NCI-H82 treated with DMSO at 0.1 percent for 48 hours (cell line): ENCODE results near the gene RAMACL.

Source experiments
- DNase-seq: peaks from one replicate; lab custom pipeline; 2025; ENCODE audit not compliant: unreplicated experiment; lab: John Stamatoyannopoulos, UW

The RAMACL gene

DNA sequence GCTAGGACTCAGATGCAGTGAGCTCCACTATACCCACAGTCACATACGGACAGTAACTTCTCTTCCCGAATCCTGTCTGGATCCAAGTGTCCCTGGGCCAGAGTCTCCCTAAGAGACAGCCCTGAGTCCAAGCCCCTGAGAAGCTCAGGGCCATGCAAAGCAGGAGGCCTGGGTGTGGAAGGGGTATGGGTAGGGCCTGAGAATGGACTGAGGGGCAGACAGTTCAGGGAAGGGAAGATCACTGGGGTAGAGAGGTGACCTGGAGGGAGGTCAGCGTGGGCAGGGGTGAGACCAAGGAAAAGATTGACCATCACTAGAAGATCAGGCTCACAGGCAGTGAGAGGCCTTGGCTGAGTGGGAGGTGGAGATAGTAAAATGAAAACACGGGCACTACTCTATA, 31.8 kb upstream of the RAMACL start:
- DNase-seq, result no peak

DNA sequence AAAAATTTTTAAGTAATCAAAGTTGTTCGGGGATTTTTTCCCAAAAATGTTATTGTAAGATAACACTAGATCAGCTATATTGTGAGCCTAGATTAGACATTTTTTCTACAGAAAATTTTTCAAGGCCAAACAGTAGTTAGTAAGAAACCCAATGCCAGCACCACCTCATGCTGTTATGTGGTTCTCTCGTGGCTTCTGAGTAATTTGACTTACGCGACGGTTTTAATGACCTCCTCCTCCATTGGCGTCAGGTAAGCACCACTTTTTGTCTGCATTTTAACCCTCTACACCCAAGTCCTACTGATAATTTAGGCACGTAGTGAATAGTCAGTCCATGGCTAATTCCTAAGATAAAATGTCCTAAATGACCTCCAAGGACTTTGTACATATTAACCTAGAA, 30.9 kb upstream of the RAMACL start:
- DNase-seq, result no peak

DNA sequence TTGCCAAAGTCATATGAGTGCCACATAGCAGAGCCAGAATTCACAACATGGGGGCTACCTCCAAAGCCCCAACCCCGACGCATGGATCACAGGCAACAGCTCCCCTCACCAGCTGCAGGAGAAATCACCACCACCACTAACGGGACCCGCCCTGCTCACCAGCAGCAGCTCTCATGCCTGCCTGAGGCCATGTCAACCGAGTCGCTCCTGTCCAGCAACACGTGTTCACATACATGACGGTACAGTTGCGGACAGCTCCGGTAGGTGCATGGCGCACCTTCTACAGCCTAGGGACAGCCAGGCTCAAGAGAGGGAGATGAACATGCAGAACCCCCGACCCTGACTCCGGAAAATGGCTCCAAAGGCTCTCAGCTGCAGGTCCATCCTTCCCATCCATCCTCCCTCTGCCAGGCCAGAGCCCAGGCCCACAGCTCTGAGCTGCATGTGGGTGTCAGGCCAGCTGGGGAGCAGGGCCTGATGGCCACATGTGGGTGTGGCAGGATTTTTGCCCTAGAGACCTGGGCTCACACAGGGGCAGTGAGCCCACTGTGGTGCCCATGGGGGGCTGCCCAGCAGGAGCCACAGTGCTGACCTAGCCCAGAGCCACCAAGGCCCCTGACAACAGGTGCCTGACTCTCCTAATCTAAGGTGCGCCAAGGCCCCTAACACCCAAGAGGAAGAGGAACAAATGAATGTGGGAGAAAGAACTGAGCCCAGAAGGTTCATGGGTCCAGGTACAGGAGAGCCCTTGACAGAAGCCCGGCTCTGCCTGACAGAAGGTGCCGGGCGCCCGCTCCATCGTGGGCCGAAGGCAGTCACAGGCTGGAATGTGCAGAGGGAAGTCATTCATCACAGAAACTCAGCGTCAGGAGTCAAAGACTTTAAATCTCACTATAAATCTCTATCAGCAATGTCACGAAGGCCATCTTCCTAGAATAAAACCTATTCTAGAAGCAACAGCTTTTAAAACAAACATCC, 30.1 kb upstream of the RAMACL start:
- DNase-seq, result no peak

DNA sequence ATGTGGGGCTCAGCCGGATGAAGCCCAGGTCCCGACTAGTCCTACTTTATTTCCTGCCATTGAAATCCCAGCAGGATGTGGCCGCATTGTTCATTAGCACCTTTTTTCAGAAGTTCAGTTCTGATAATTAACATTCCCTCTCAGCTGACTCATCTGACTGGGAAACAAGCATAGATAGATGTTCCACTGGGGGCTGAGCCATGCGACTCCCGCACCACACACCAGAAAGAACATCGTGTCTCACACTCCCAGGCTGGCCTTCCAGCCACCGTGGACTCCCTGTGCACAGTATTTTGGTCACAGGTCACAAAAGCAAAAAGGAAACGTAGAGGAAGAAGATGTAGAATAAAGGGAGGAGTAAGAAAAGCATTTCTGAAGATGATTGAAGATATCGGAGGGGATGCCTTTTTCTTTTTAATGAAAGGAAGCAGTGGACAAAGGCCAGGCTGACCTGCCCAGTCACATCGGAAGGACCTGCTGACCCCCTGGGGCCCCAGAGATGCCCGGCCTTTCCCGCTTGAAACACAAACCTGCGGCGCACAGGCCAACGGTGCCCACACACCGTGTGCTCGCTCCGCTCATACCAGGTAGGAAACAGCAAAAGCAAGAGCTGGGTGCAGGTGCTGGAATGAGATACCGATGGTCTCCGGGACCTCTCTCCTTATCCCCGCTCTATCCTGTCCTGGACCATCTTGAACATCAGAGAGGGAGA, 28.7 kb upstream of the RAMACL start:
- DNase-seq, result no peak

DNA sequence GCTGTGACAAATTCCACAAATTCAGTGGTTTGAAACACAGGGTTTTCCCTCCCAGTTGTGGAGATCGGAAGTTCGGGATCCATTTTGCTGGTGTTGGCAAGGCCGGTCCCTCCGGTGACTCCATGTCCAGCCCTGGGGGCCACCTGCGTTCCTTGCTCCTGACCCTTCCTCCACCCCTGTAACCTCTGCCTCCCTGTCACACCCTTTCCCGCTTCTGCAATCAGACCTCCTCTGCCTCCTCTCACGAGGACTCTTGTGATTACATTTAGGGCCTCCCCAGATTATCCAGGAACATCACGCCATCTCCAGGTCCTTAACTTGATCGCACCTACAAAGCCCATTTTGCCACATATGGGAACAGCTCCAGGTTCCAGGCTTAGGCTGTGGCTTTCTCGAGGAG, 28.1 kb upstream of the RAMACL start:
- DNase-seq, result no peak

DNA sequence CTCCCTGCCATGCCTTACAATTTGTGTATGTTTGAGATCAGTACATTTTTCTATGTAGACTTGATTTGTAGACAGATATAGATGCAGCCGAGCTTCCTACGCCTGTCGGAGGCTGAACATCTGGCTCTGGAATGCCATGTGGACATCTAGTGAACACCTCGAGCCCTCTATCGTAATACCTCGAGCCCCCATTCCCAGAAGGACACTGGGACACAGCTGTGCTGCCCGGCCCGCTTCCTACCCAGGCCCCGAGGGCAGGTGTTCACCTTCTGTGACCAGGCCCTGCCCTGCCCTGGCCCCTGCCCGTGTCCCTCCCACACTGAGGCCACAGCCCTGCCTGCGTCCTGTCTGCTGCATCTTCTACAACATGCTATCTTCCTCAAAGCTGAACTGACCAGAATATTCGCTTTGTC, 27.7 kb upstream of the RAMACL start:
- no peak for DNase-seq

DNA sequence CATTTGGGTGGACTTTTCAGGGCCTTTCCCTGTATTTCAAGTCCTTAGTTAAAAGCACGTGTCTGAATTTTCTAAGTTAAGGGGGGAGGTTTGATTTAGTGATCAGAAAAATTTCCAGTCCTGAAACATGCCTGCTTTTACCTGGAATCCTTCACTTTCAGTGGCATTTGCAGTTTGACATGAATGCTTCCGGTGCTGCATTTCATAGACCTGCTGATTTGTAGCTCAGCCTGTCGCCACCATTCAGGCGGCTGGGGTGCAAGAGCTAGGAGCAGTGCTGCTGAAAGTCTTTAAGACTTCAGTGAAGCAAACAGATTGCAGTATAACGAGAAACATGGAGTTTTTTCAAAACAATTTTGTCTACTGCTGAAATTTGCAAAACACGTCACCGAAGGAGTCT, 26.5 kb upstream of the RAMACL start:
- no peak for DNase-seq

DNA sequence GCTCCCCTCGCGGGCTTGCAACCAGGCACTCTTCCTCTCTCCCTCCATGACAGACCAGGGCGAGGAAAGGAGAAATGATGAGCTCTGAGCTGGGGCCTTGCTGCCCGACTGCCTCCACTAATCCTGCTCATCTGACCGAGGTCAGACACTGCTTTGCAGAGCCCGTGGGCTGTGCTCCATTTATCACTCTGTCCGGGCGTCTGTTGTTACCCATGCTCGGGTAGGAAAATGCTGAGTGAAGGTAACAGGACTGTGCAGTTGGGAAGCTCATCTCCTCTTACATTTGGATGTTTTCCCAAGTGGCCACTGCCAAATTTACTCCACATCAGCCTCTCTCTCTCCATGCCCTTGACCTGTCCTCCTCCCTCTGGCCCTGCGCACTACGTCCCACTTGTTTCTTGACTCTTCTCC, 26.0 kb upstream of the RAMACL start:
- DNase-seq, result no peak

DNA sequence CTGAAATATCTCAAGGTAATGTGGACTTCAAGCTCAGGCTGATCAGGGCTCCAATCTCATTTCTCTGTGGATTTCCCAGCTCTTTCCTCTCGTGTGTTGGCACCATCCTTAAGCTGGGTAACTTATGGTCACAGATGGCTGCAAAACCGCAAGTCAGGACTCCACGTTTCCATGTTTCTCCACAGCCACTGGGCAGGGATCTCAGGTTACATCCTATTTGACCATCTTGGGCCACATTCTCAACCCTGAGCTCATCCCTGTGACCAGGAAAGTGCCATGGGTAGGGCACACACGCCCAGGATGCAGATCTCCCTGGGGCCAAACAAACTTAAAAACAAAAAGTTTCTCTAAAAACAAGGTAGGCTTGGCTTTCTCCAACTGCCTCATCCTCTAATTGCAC, 25.2 kb upstream of the RAMACL start:
- DNase-seq, result no peak

DNA sequence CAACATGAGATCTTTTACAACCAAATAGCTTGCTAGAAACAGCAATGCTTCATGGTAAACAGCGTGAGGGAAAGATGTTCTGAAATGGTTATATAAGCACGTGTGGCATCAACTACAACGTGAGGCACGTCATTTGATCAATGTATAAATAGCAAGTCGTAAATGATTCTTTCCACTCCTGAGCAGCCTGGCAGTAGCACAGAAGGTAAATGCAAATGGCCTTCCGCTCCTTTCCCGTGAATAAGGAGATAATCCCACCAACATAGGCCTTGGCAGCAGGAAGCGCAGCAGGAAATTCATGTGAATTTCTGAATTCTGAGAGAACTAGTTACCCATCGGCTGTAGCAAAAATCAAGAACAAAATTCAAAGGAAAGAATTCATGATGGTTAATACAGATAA, 23.6 kb upstream of the RAMACL start:
- DNase-seq, result no peak

DNA sequence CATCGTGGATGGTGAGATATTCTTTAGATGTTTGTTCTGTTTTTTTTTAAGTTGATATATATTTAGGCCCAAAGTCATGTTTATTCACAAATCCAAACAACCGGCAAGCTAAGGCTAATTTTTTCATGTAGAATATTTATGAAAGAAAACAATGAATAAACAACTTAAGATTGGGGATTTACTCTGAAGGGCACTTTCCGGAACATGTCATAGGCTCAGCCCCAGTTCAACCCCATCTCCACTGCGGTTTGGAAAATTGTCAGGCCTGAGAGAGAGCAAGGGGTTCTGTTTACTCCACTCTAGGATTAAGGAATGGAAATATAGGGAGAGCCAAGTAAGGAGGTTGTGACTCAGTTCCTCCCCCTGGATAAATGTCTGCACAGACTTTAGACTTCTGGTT, 22.3 kb upstream of the RAMACL start:
- no peak for DNase-seq

DNA sequence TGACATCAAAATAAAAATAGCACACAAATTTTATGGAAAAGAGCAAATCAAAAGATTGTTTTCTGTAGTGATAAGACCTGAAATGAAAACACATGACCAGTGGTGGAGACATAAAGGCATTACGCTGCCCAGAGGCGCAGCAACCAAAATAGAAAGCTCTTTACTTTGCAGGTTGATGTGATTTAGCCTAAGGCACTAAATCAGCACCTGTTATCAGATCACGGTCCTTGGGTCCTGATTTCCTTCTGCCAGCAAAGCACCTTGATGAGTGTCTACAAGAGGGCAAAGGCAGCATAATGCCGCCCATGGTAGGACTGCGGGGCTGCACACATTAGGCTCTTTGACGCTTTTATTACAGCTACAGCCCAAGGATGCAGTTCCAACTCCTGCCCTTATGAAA, 19.3 kb upstream of the RAMACL start:
- no peak for DNase-seq

DNA sequence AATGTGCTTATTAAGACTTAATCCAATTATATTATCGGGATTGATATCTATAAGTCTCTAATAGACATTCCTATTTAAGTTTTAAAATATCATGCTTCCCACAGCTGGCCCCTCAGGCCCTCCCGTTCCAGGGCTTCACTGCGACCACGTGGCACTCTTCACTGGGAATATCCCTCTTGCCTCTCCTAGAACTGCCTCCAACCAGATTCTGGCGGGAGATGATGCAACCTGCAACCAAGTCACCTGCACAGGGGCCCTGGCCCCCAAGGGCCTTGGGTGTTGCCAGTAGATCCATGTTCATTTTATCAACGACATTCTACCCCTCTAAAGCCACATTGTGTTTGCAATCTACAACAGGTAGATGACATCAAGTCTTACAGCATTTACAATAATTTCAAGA, 18.4 kb upstream of the RAMACL start:
- DNase-seq, result no peak

DNA sequence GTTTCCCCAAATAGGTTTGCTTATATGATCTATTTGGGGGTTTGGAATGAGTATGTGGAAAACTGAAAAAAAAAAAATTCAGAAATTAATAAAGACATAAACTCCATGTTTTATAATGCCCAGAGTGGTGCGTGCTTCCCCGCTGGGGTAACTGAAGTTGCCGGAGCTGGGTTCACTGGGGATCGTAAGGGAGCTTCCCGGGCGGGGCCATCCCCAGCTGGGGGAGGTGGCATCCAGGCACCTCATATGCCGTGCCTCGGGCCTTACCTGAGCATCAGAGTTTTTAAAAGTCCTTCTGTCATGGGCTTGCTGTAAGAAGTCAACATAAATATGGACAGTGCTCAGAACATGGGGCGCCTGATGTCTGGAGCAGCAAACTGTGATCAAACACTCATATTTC, 17.9 kb upstream of the RAMACL start:
- no peak for DNase-seq

DNA sequence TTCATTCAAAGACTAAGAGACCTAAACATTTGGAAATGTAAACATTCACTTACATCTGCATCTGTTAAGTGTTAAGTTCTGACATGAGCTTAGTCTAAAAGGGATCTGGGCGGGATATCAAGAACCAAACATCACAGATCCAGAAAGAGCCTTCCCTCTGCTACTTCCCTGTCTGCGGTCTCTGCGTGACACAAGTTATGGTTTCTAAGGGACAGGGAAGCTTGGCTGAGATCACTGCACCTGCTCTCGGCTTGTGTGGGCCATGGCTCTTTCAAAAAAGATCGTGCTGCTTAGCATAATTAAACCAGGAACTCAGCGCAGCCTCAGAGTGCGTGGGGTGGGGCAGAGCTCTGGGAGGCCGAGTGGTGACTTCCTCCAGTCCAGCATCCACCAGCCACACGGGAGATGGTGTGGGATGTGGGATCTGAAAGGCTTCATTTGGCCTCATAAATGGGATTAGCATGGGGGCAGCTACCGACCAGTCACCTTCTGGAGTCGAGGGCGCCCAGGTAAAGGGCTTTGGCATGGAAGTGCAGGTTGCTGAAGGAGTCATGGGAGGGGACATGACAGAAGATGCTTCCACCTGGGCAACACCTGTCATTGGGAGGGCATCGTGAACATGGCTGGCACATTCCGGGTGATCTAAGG, 16.7 kb upstream of the RAMACL start:
- no peak for DNase-seq

DNA sequence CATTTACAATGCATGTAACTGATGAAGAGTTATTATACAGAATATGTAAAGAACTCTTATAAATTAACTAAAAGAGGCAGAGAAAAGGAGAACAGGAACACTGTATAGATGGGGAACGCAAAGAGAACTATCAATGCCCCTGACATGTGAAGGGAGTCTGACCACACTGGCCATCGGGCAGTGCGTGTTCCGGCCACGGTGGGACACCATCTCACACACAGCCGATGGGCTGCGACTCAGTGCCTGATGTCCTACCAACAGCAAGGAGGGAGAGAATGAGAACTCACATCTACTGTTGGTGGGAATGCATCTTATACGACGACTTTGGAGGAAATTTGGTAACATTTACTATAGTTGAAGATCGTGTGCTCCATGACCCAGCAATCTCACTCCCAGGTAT, 15.5 kb upstream of the RAMACL start:
- no peak for DNase-seq

DNA sequence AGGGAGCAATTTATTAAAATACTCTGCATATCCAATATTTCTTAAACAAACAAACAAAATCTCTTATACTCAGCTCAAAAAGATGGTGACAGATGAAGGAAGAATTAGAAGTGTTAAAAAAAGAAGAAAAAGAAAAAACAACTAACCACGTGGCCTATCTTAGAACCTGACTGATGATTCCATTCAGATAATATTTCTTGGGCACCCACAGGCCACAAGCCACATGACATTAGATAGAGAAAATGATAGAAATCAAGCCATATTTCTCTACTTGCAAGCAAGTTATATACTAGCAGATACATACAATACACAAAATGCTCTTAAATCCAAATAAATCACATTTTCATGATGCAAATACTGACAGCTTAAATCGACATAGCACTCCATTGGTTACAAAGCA, 14.5 kb upstream of the RAMACL start:
- no peak for DNase-seq

DNA sequence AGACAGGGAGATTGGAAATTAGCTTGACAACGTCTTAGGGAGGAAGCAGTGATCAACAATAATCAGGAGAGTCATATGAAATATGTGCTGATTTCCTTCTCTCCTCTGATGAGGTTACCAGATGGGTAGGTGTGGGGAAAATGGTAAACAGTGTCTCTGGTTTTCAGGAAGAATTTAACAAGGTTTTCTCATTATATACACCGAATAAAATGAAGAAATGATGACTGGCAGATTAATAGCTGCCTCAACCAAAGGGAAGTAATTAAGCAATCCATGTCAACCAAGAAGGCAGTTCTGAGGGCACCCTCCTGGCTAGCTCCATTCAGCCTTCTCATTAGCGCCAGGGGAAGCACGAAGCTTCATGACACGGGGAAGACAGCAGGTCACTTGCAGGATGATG, 12.7 kb upstream of the RAMACL start:
- no peak for DNase-seq

DNA sequence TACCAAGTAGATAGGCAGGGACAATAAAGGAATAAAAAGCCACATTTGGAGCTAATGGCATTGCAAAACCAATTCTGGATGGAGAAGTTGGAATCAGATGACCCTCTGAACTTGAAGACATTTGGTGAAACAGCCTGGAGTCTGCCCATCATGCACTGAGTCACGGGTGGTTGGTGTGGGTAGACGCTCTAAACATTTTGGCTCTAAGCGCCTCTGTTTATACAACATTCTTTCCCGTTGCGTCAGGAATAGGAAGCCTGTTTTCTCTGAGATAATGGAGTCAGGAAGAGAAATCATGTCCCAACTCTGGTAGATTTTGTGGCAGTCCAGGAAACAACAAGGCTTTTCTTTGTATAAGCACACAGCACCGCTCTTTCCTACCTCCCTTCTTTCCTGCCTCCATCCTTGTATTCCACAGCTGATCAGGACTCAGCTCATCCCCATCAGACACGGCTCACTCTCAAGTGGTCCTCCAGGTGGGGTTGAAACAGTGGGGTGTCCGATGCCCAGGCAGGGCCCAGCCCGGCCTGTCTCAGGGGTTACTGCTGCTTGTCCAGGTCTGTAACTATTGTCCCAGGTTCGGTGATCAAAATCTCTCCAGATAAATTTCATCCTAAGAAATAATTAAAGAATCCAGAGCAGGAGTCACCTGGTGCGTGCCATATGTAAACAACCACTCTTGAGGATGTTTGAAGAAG, 12.1 kb upstream of the RAMACL start:
- DNase-seq, result no peak

DNA sequence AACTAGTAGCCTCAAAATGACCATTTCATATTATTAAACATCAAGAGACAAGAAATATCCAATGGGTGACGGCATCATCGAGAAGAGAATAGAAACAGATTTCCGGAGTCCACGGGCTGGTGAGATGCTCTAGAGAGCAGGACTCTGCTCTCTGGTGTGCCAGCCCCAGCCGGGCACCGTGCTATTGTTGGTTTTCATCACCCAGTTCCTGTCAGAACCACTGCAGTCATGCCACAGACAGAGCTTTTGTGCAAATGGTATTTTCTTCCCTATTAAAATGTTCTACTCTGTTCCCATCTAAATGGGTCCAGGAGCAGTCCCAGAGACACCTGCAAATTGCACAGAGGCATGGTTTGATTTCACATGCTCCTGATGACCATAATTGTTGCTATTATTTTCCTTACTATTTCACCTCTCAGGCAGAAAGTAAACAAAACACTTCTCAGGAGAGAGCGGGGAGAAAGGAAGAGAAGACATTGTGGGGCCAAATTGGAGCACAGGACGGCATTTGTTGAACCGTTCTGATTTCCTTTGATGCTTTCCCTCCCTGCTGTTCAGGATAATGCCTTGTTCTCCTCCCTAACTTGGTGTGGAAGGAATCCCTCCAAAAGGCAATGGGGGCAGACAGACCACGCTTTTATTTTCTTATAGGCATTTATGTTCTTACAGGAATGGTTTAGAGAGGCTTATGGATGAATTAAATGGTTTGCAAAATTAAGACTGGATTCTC, 11.4 kb upstream of the RAMACL start:
- no peak for DNase-seq
